Esophagus muscularis mucosa (tissue), 4 donors: ENCODE data around the gene NANOS1. TPM values are rescaled to one million over a fixed set of nuclear protein-coding genes. Genes with fewer than 3 reads are reported as not detected.
A peak's percentile ranks its signal among the peaks of the same experiment; 100 is the strongest.

Experiments used
- DNase-seq: peaks from one replicate; pipeline ENCODE4 v3.0.0-alpha.2; 2017; ENCODE audit errors: extremely low spot score
- H3K27ac ChIP-seq, 4 donors: fragments of 200-600 bp; sonication (generic); replicated peaks in 1 of 4; 1 replicate in 3 of 4; 2 replicates in 1 of 4; pipeline ENCODE4 v1.5.1; 2016 to 2019; ENCODE audit warnings: mild to moderate bottlenecking in 1 of 4
- H3K27me3 ChIP-seq, 4 donors: fragments of 200-600 bp; sonication (generic); one replicate each; pipeline versions ENCODE4 v1.5.1 to v1.6.0; 2016 to 2019
- H3K36me3 ChIP-seq, 4 donors: fragments of 200-600 bp; sonication (generic); one replicate each; pipeline ENCODE4 v1.5.1; 2016 to 2019
- H3K4me1 ChIP-seq, 4 donors: fragments of 200-600 bp; sonication (generic); one replicate each; pipeline ENCODE4 v1.5.1; 2016 to 2019
- H3K4me3 ChIP-seq, 4 donors: fragments of 200-600 bp; sonication (generic); 1 replicate in 2 of 4; 2 replicates in 2 of 4; pipeline ENCODE4 v1.5.1; 2016 to 2019; ENCODE audit warnings: mild to moderate bottlenecking in 4 of 4, moderate library complexity in 1 of 4
- H3K9me3 ChIP-seq, 4 donors: fragments of 200-600 bp; sonication (generic); 1 replicate in 3 of 4; 2 replicates in 1 of 4; pipeline ENCODE4 v1.5.1; 2016 to 2019
- EP300 ChIP-seq: sonication (generic); formaldehyde crosslinking; IDR thresholded peaks from one replicate; pipeline ENCODE4 v1.6.1; 2017; ENCODE audit warnings: antibody characterized with exemption
- POLR2A ChIP-seq: fragments of 450-650 bp; IDR thresholded peaks from one replicate; pipeline ENCODE4 v1.6.1; 2017; ENCODE audit warnings: antibody characterized with exemption, moderate library complexity, mild to moderate bottlenecking, low read depth
- POLR2AphosphoS5 ChIP-seq, 2 donors: sonication (generic); formaldehyde crosslinking; IDR thresholded peaks; one replicate each; pipeline ENCODE4 v1.6.1; 2017; ENCODE audit warnings: antibody characterized with exemption in 2 of 2
- WGBS: methylation state at CpG from one replicate; pipeline ENCODE4 v1.1.5; 2018; 5-methylcytosine and 5-hydroxymethylcytosine counted together
- intact Hi-C: fragments of 100-400 bp; cut with DNase I; formaldehyde crosslinking; loops from one replicate; pipeline ENCODE4 v1.15.1; 2023
- total RNA-seq, 4 donors: library from RNA; depleted of rRNA; stranded (reverse); fragments of >200 nt; gene quantifications; one replicate each; pipeline versions ENCODE4 v1.1.0 to v1.2.1, GENCODE V29; 2016
- TF ChIP-seq, protein P1 (sequence below), 3 experiments: fragments of 200-600 bp in 2 of 3; fragments of 450-650 bp in 1 of 3; sonication (generic) in 2 of 3; IDR thresholded peaks; one replicate each; pipeline ENCODE4 v1.5.1; 2017 to 2019; ENCODE audit warnings: antibody characterized with exemption in 3 of 3, mild to moderate bottlenecking in 2 of 3, moderate library complexity in 1 of 3

Gene NANOS1
- total RNA-seq, 4 donors from 2014 or later, result 8.0 to 24.4 (median 14.6) TPM

DNA sequence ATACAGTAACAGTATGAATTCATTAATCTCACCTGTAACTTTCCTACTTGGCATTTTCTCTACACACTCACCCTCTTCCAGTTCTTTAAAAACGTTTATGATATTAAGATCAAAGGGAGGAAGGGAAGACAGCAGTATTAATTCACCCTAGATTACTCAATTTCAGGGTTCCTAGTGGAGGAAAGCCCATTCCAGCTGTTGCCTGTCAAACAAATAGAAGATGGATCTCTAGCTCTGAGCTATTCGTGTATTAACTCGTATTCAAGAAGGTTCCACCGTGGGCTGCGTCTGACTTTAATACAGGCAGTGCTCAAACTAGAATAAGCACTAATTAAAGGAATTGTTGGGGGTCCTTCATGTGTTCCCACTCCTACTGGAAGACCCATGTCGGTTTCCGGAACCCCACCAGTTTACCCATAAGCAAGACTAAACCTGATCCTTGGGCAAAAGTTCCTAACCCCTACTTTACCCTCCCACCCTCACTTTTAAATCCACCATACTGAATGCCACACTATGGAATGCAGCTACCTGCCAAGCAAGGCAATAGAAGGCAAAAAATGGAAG is 2.1 kb downstream of the NANOS1 start:
- Histone ChIP-seq H3K4me3 (peak overlapping the region in 3 of 4 donors; percentile 72 to 84 (median 78)), H3K27me3 (no peaks in the 10 kb centered on the region), H3K27ac (peak overlapping the region in 1 of 4 donors; percentile 92), H3K36me3 (peaks cover 4 to 39% (median 33%) of the 10 kb centered on the region in 4 donors), H3K9me3 (no peaks in the 10 kb centered on the region), H3K4me1 (peaks cover 21 to 58% (median 37%) of the 10 kb centered on the region in 4 donors)
- 49% methylated on average over 7 of the region's 7 CpGs for WGBS
- no peak for TF ChIP-seq POLR2AphosphoS5 (IDR thresholded peaks at IDR 0.05)
- no peak for TF ChIP-seq EP300
- TF ChIP-seq, protein P1, sequence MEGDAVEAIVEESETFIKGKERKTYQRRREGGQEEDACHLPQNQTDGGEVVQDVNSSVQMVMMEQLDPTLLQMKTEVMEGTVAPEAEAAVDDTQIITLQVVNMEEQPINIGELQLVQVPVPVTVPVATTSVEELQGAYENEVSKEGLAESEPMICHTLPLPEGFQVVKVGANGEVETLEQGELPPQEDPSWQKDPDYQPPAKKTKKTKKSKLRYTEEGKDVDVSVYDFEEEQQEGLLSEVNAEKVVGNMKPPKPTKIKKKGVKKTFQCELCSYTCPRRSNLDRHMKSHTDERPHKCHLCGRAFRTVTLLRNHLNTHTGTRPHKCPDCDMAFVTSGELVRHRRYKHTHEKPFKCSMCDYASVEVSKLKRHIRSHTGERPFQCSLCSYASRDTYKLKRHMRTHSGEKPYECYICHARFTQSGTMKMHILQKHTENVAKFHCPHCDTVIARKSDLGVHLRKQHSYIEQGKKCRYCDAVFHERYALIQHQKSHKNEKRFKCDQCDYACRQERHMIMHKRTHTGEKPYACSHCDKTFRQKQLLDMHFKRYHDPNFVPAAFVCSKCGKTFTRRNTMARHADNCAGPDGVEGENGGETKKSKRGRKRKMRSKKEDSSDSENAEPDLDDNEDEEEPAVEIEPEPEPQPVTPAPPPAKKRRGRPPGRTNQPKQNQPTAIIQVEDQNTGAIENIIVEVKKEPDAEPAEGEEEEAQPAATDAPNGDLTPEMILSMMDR (IDR thresholded peaks at IDR 0.05), result no peak
- TF ChIP-seq POLR2A, result no peak
- intact Hi-C loops, result loop anchor here (10.0 kb wide), 2 partner anchors 277 to 457 kb away; partner anchors contain the start of gene CACUL1
- peak; percentile 83 for DNase-seq

GRCh38 chr10:119039161-119039560 is 9.6 kb downstream of the NANOS1 start:
- peaks cover 70 to 97% (median 92%) of the 10 kb centered on the region in 4 donors for H3K36me3 ChIP-seq
- no peaks in the 10 kb centered on the region for H3K27me3 ChIP-seq
- TF ChIP-seq, protein P1 (IDR thresholded peaks at IDR 0.05), result no peak
- TF ChIP-seq POLR2AphosphoS5 (IDR thresholded peaks at IDR 0.05) (no peak), POLR2A (no peak), EP300 (no peak)
- no peaks in the 10 kb centered on the region for H3K4me1 ChIP-seq
- DNase-seq, result no peak
- WGBS, result 67% methylated on average over 1 of the region's 1 CpG
- H3K4me3 ChIP-seq, result no peak overlapping the region
- intact Hi-C loops, result loop anchor here (10.0 kb wide), 2 partner anchors 284 to 464 kb away; partner anchors contain the start of gene CACUL1
- H3K9me3 ChIP-seq, result no peaks in the 10 kb centered on the region
- no peak overlapping the region for H3K27ac ChIP-seq

GRCh38 chr10:119041326-119041725 is 11.8 kb downstream of the NANOS1 start:
- no peak for TF ChIP-seq EP300
- no peak for TF ChIP-seq POLR2A
- TF ChIP-seq, protein P1 (IDR thresholded peaks at IDR 0.05), result no peak
- no peak for TF ChIP-seq POLR2AphosphoS5 (IDR thresholded peaks at IDR 0.05)
- Histone ChIP-seq H3K36me3 (peaks cover 83 to 100% (median 98%) of the 10 kb centered on the region in 4 donors), H3K4me3 (no peak overlapping the region), H3K4me1 (no peaks in the 10 kb centered on the region), H3K27me3 (no peaks in the 10 kb centered on the region), H3K9me3 (no peaks in the 10 kb centered on the region), H3K27ac (no peak overlapping the region)
- 92% methylated on average over 4 of the region's 4 CpGs for WGBS
- no peak for DNase-seq
- intact Hi-C loops, result no loop called here

DNA sequence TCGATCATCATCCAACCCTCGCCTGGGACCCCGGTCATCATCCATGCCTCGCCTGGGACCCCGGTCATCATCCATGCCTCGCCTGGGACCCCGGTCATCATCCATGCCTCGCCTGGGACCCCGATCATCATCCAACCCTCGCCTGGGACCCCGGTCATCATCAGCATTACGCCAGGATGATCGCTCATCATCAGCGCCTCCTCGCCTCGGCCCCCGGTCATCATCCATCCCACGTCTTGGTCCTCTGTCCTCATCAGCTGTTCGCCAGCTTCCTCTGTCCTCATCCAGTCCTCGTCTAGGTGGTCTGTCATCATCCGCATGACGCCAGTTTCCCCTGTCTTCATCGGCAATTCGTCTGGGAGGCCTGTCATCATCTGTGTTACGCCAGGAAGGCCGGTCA is 12.7 kb downstream of the NANOS1 start:
- H3K27ac ChIP-seq, result no peak overlapping the region
- intact Hi-C loops, result no loop called here
- H3K4me1 ChIP-seq, result no peaks in the 10 kb centered on the region
- no peak for DNase-seq
- no peaks in the 10 kb centered on the region for H3K27me3 ChIP-seq
- H3K4me3 ChIP-seq, result no peak overlapping the region
- no peaks in the 10 kb centered on the region for H3K9me3 ChIP-seq
- no peak for TF ChIP-seq POLR2A
- WGBS, result 95% methylated on average over 26 of the region's 26 CpGs
- H3K36me3 ChIP-seq, result peaks cover 79 to 100% (median 98%) of the 10 kb centered on the region in 4 donors

DNA sequence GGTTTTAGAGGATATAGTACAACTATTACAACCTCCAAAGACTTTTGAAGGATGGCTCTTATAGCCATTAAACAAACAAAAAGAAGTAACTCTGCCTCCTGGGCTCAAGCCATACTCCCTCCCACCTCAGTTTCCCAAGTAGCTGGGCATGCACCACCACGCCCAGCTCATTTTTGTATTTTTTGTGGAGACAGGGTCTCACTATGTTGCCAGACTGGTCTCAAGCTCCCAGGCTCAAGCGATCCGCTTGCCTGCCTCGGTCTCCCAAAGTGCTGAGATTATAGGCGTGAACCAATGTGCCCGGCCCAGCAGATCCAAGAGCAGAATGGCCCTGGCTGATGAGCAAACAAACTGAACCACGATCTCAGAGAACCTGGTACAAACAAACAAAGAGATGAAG is 16.0 kb downstream of the NANOS1 start:
- intact Hi-C loops, result no loop called here
- Histone ChIP-seq H3K4me1 (no peaks in the 10 kb centered on the region), H3K27ac (no peak overlapping the region), H3K36me3 (peaks cover 78 to 100% (median 97%) of the 10 kb centered on the region in 4 donors), H3K4me3 (no peak overlapping the region), H3K27me3 (no peaks in the 10 kb centered on the region), H3K9me3 (no peaks in the 10 kb centered on the region)
- 94% methylated on average over 7 of the region's 7 CpGs for WGBS
- TF ChIP-seq POLR2AphosphoS5 (IDR thresholded peaks at IDR 0.05), result no peak
- TF ChIP-seq, protein P1 (IDR thresholded peaks at IDR 0.05), result no peak
- TF ChIP-seq EP300, result no peak
- no peak for TF ChIP-seq POLR2A
- DNase-seq, result no peak
